Stimulated activated CD4-positive, alpha-beta T cell treated with anti-CD3 and anti-CD28 coated beads, Interleukin-4, amount 100 ng/mL, for 4 hours (primary cell): ENCODE results near the gene MROH8.
"Not testable (repeated sequence)": the region's sequence is repeated elsewhere in the genome, so short reads cannot be mapped to it uniquely, and the experiment has no call there.

ENCODE experiments used
- DNase-seq, 2 experiments: peaks; one replicate each; pipeline ENCODE4 v3.0.0-alpha.2; 2020

Gene MROH8

DNA sequence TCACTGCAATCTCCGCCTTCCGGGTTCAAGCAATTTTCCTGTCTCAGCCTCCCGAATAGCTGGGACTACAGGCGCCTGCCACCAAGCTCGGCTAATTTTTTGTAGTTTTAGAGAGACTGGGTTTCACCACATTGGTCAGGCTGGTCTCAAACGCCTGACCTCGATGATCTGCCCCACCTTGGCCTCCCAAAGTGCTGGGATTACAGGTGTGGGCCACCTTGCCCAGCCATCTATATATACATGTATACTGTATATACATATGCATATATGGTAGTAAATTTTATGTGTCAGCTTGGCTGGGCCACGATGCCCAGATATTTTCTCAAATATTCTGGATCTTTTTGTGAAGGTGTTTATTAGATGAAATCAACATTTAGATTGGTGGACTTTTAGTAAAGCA, 102.3 kb downstream of the MROH8 start:
- no peak for DNase-seq

DNA sequence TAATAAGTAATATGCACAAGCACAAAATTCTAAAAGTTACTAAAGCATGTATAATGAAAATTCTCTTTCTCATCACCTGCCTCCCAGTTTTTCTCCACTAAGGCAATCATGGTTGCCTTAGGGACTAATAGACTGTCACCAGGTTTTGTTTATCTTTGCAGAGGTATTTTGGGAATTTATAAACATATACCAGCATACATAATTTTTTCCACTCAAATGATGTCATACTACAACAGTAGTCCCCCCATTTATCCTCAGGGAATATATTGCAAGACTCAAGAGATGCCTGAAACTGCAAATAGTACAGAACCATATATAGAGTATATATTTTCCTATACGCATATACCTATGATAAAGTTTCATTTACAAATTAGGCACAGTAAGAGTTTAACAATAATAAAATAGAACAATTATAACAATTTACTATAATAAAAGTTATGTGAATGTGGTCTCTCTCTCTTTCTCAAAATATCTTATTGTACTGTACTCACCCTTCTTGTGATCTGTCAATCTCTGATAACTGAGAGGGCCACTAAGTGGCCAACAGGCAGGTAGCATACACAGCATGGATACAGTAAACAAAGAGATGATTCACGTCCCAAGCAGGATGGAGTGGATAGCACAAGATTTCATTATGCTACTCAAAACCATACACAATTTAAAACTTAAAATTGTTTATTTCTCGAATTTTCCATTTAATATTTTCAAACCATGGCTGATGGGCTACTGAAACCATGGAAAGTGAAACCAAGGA, 103.2 kb downstream of the MROH8 start:
- DNase-seq = no peak

DNA sequence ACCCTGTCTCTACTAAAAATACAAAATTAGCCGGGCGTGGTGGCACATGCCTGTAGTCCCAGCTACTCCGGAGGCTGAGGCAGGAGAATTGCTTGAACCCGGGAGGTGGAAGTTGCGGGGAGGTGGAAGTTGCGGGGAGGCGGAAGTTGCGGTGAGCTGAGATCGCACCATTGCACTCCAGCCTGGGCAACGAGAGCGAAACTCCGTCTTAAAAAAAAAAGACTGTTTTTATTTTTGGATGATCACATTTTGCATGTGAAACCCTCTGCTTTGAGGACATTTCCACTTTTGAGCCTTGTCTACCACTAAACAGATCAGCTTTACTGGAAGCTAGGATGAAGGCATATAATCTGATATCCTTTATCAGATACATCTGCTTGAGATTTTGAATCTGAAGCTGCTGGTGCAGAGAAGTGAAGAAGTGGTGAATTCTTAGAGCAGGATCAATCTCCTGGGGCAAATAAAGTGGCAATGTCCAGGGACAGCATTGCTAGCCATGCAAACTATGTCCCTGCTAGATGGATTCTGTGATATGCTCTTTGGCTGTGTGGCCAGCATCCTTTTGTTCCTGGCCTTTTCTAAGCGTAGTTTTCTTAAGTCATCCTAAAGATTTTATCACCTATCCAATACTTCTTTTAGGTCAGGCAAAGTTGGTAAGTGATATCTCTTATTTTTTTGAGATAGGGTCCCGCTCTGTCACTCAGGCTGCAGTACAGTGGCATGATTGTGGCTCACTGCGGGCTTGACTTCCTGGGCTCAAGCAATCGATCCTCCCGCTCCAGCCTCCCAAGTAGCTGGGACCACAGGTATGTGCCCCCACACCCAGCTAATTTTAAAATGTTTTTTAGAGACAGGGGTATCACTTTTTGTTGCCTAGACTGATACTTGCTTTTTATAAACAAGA, 106.8 kb downstream of the MROH8 start:
- DNase-seq = no peak

DNA sequence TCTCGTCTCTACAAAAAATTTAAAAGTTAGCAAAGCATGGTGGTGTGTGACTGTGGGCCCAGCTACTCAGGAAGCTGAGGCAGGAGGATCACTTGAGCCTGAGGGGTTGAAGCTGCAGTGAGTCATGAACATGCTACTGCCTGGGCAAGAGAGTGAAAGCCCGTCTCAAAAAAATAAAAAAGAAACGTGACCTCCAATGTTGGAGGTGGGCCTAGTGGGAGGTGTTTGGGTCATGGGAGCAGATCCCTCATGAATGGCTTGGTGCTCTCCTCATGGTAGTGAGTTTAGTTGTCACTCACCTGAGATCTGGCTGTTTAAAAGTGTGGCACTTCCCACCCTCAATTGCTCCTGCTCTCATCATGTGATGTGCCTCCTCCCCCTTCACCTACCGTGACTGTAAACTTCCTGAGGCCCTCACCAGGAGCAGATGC, 107.9 kb downstream of the MROH8 start:
- peak; percentile 10 to 44 for DNase-seq

DNA sequence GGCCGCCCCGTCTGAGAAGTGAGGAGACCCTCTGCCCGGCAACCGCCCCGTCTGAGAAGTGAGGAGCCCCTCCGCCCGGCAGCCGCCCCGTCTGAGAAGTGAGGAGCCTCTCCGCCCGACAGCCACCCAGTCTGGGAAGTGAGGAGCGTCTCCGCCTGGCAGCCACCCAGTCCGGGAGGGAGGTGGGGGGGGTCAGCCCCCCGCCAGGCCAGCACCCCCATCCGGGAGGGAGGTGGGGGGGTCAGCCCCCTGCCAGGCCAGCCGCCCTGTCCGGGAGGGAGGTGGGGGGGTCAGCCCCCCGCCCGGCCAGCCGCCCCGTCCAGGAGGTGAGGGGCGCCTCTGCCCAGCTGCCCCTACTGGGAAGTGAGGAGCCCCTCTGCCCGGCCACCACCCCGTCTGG, 109.8 kb downstream of the MROH8 start:
- DNase-seq = not testable (repeated sequence)

DNA sequence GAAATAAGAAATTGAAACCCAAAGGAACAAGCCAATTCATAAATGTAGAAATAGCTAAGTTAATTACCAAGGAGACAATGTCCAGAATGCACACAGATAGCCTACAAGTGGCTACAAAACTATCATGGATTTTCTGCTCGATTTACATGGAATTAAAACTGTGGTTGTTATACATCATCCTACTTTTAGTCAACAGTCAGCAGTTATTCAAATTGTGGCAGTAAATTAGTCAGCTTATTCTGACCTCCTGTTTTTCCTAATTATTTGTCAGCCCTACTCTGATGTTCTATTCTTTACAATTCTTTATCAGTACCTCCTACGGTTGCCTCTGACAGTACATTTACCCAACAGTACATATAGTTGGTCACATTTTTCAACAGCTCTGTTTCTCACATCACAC, 113.2 kb downstream of the MROH8 start:
- no peak for DNase-seq

DNA sequence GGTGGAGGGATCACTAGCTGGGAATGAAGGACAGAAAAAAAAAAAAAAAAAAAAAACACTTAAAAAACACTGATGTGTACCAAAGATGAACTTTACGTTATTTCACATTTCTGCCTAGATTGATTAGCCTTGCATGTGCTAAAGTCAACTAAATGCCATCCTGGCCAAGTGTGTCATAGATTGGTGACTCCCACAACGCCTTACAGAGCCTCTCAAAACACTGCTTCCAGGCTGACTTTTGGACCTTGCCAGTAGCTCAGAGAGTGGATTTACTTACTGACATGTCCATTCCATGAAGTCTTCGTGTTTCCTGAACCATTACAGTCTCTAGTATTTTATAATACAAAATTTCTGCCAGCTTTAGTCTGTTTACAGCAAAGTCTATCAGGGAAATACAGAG, 124.1 kb downstream of the MROH8 start:
- DNase-seq = no peak

DNA sequence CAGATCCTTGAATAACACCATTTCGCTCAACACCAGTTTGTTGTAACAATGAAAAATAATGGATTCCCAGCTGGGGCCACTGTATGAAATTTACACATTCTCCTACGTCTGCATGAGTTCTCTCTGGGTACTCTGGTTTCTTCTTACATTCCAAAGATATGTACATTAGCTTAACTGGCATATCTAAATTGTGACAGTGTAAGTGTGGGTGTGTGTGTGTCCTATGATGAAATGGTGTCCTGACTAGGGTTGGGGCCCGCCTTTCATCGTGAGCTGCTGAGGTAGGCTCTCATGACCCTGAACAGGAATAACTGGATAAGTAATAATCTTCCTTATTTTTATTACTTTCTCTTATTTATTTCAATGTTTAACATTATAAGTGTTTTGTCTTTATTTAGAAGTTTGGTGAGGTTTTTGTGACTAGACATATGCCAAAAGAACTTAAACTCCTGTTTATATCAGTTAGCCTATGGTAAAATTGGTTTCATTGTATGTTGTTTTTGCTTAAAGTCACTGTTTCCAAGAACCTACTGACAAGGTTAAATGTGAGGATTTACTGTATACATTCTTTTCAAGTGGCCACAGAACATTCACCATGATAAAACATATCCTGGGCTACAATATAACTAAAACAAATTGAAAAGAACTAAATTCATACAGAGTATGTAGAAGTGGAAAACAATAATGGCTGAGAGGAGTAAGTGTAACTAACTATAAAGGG, 126.0 kb downstream of the MROH8 start:
- DNase-seq = no peak
